ENCODE results near the gene OR9Q1. TPM values are rescaled to one million over a fixed set of nuclear protein-coding genes. Genes with fewer than 3 reads are reported as not detected.

Gene OR9Q1
- total and polyA plus RNA-seq, 2 experiments from 2014 or later: not detected

DNA sequence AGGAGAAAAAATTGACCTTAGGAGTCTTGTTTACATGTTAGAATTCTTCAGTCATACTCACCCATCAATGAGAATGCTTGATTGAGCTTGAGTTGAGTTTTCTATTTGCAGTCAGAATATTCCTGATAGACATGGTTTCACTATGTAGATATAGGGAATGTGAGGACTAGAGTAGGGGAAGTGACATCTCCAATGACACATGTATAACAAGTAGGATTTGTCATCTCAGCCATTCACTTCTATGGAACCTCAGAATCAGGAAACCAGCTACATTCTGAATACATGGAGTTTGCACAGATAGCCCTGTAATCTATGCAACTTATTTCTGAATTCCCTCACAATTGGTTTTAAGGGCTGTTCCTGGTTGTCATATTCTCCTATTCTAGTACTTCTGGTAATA, 20.1 kb upstream of the OR9Q1 start:
- Histone ChIP-seq H3K36me3 (ENCODE audit: insufficient read depth) (no peaks in the 10 kb centered on the region), H3K27me3 (ENCODE audit: insufficient read depth) (no peaks in the 10 kb centered on the region), H3K4me2 (no peak overlapping the region), H3K79me2 (replicated peaks; ENCODE audit: insufficient read depth) (no peaks in the 10 kb centered on the region), H2AFZ (no peak overlapping the region), H4K20me1 (replicated peaks; ENCODE audit: insufficient read depth) (no peaks in the 10 kb centered on the region), H3K4me1 (ENCODE audit: insufficient read depth) (no peaks in the 10 kb centered on the region), H3K9me2 (ENCODE audit: insufficient read depth) (peaks cover 7% of the 10 kb centered on the region), H3K4me3 (no peak overlapping the region), H3K27ac (ENCODE audit: low read depth) (no peak overlapping the region), H3F3A (replicated peaks; ENCODE audit: low read depth) (no peaks in the 10 kb centered on the region)
- Mint-ChIP-seq H3K4me3 (no peak overlapping the region), H3K9me3 (peaks cover 15% of the 10 kb centered on the region), H3K27ac (no peak overlapping the region), H3K36me3 (ENCODE audit: low read depth) (peaks cover 7% of the 10 kb centered on the region; the same call in 2 of the 3 replicates), H3K4me1 (peaks cover 4% of the 10 kb centered on the region; the same call in 2 of the 3 replicates), H3K27me3 (ENCODE audit: insufficient read depth, low read depth, poor library complexity) (peaks cover 4% of the 10 kb centered on the region)
- ATAC-seq (no peak), DNase-seq (ENCODE audit: low spot score) (no peak)
- TF ChIP-seq JUNB (IDR thresholded peaks at IDR 0.05; ENCODE audit: unreplicated experiment) (no peak), ZNF114 (CRISPR knock-in tag; IDR thresholded peaks at IDR 0.05) (no peak), CREB1 (CRISPR knock-in tag; IDR thresholded peaks at IDR 0.05; ENCODE audit: low read depth) (no peak)

DNA sequence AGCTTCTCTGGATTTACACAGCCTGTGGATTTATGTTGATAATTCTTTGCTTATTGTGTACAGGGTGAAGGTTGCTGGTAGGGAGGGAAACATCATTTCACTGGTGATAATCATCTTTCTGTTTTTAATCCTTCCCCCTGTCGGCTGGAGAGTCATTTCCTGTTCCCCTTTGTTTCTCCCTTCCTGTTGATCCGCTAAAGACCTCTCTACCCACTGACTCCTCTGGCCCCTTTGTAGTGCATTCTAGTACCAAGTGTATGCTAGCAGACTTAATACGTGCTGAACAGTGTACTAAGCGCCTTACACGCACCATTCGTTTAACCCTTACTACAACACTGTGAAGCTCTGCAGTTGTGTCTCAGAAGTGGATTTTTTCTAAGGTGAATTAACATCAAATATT, 19.0 kb upstream of the OR9Q1 start:
- Mint-ChIP-seq H3K4me3 (no peak overlapping the region), H3K27ac (no peak overlapping the region), H3K27me3 (ENCODE audit: insufficient read depth, low read depth, poor library complexity) (peaks cover 6% of the 10 kb centered on the region), H3K9me3 (peaks cover 15% of the 10 kb centered on the region), H3K36me3 (ENCODE audit: low read depth) (peaks cover 7% of the 10 kb centered on the region; the same call in 2 of the 3 replicates), H3K4me1 (peaks cover 4% of the 10 kb centered on the region; the same call in 2 of the 3 replicates)
- Histone ChIP-seq H4K20me1 (replicated peaks; ENCODE audit: insufficient read depth) (no peaks in the 10 kb centered on the region), H3K4me1 (ENCODE audit: insufficient read depth) (no peaks in the 10 kb centered on the region), H3K9me2 (ENCODE audit: insufficient read depth) (peaks cover 7% of the 10 kb centered on the region), H3K27me3 (ENCODE audit: insufficient read depth) (no peaks in the 10 kb centered on the region), H3K36me3 (ENCODE audit: insufficient read depth) (no peaks in the 10 kb centered on the region), H3F3A (replicated peaks; ENCODE audit: low read depth) (no peaks in the 10 kb centered on the region), H3K79me2 (replicated peaks; ENCODE audit: insufficient read depth) (no peaks in the 10 kb centered on the region), H2AFZ (peak overlapping the region; percentile 73; the same call in 1 of the 2 replicates), H3K4me2 (no peak overlapping the region), H3K4me3 (no peak overlapping the region), H3K27ac (ENCODE audit: low read depth) (no peak overlapping the region)
- no peak for DNase-seq (ENCODE audit: low spot score)
- ATAC-seq: no peak
- no peak for TF ChIP-seq STAT1 (IDR thresholded peaks at IDR 0.05; ENCODE audit: unreplicated experiment)
- TF ChIP-seq EZH2 (IDR thresholded peaks at IDR 0.05; ENCODE audit: low read depth, unreplicated experiment): no peak
- no peak for TF ChIP-seq EZH2phosphoT487 (IDR thresholded peaks at IDR 0.05; ENCODE audit: unreplicated experiment)
- no peak for TF ChIP-seq CREB1 (CRISPR knock-in tag; IDR thresholded peaks at IDR 0.05; ENCODE audit: low read depth)
- no peak for TF ChIP-seq JUNB (IDR thresholded peaks at IDR 0.05; ENCODE audit: unreplicated experiment)
- TF ChIP-seq, protein P1, sequence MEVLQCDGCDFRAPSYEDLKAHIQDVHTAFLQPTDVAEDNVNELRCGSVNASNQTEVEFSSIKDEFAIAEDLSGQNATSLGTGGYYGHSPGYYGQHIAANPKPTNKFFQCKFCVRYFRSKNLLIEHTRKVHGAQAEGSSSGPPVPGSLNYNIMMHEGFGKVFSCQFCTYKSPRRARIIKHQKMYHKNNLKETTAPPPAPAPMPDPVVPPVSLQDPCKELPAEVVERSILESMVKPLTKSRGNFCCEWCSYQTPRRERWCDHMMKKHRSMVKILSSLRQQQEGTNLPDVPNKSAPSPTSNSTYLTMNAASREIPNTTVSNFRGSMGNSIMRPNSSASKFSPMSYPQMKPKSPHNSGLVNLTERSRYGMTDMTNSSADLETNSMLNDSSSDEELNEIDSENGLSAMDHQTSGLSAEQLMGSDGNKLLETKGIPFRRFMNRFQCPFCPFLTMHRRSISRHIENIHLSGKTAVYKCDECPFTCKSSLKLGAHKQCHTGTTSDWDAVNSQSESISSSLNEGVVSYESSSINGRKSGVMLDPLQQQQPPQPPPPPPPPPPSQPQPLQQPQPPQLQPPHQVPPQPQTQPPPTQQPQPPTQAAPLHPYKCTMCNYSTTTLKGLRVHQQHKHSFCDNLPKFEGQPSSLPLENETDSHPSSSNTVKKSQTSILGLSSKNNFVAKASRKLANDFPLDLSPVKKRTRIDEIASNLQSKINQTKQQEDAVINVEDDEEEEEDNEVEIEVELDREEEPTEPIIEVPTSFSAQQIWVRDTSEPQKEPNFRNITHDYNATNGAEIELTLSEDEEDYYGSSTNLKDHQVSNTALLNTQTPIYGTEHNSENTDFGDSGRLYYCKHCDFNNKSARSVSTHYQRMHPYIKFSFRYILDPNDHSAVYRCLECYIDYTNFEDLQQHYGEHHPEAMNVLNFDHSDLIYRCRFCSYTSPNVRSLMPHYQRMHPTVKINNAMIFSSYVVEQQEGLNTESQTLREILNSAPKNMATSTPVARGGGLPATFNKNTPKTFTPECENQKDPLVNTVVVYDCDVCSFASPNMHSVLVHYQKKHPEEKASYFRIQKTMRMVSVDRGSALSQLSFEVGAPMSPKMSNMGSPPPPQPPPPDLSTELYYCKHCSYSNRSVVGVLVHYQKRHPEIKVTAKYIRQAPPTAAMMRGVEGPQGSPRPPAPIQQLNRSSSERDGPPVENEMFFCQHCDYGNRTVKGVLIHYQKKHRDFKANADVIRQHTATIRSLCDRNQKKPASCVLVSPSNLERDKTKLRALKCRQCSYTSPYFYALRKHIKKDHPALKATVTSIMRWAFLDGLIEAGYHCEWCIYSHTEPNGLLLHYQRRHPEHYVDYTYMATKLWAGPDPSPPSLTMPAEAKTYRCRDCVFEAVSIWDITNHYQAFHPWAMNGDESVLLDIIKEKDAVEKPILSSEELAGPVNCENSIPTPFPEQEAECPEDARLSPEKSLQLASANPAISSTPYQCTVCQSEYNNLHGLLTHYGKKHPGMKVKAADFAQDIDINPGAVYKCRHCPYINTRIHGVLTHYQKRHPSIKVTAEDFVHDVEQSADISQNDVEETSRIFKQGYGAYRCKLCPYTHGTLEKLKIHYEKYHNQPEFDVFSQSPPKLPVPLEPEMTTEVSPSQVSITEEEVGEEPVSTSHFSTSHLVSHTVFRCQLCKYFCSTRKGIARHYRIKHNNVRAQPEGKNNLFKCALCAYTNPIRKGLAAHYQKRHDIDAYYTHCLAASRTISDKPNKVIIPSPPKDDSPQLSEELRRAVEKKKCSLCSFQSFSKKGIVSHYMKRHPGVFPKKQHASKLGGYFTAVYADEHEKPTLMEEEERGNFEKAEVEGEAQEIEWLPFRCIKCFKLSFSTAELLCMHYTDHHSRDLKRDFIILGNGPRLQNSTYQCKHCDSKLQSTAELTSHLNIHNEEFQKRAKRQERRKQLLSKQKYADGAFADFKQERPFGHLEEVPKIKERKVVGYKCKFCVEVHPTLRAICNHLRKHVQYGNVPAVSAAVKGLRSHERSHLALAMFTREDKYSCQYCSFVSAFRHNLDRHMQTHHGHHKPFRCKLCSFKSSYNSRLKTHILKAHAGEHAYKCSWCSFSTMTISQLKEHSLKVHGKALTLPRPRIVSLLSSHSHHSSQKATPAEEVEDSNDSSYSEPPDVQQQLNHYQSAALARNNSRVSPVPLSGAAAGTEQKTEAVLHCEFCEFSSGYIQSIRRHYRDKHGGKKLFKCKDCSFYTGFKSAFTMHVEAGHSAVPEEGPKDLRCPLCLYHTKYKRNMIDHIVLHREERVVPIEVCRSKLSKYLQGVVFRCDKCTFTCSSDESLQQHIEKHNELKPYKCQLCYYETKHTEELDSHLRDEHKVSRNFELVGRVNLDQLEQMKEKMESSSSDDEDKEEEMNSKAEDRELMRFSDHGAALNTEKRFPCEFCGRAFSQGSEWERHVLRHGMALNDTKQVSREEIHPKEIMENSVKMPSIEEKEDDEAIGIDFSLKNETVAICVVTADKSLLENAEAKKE (CRISPR knock-in tag; IDR thresholded peaks at IDR 0.05): no peak
- no peak for TF ChIP-seq POLR2AphosphoS5 (IDR thresholded peaks at IDR 0.05; ENCODE audit: low read depth)
- TF ChIP-seq, protein P2, sequence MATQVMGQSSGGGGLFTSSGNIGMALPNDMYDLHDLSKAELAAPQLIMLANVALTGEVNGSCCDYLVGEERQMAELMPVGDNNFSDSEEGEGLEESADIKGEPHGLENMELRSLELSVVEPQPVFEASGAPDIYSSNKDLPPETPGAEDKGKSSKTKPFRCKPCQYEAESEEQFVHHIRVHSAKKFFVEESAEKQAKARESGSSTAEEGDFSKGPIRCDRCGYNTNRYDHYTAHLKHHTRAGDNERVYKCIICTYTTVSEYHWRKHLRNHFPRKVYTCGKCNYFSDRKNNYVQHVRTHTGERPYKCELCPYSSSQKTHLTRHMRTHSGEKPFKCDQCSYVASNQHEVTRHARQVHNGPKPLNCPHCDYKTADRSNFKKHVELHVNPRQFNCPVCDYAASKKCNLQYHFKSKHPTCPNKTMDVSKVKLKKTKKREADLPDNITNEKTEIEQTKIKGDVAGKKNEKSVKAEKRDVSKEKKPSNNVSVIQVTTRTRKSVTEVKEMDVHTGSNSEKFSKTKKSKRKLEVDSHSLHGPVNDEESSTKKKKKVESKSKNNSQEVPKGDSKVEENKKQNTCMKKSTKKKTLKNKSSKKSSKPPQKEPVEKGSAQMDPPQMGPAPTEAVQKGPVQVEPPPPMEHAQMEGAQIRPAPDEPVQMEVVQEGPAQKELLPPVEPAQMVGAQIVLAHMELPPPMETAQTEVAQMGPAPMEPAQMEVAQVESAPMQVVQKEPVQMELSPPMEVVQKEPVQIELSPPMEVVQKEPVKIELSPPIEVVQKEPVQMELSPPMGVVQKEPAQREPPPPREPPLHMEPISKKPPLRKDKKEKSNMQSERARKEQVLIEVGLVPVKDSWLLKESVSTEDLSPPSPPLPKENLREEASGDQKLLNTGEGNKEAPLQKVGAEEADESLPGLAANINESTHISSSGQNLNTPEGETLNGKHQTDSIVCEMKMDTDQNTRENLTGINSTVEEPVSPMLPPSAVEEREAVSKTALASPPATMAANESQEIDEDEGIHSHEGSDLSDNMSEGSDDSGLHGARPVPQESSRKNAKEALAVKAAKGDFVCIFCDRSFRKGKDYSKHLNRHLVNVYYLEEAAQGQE (IDR thresholded peaks at IDR 0.05; ENCODE audit: unreplicated experiment): no peak
- TF ChIP-seq ZNF114 (CRISPR knock-in tag; IDR thresholded peaks at IDR 0.05): no peak
- TF ChIP-seq, protein P3, sequence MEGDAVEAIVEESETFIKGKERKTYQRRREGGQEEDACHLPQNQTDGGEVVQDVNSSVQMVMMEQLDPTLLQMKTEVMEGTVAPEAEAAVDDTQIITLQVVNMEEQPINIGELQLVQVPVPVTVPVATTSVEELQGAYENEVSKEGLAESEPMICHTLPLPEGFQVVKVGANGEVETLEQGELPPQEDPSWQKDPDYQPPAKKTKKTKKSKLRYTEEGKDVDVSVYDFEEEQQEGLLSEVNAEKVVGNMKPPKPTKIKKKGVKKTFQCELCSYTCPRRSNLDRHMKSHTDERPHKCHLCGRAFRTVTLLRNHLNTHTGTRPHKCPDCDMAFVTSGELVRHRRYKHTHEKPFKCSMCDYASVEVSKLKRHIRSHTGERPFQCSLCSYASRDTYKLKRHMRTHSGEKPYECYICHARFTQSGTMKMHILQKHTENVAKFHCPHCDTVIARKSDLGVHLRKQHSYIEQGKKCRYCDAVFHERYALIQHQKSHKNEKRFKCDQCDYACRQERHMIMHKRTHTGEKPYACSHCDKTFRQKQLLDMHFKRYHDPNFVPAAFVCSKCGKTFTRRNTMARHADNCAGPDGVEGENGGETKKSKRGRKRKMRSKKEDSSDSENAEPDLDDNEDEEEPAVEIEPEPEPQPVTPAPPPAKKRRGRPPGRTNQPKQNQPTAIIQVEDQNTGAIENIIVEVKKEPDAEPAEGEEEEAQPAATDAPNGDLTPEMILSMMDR (conservative IDR thresholded peaks at IDR 0.05; ENCODE audit: low read depth in 2 of 2): no peak

All from GM23338 (cell line).